Measurements from ENCODE around the gene GPRC5B. TPM values are rescaled to one million over a fixed set of nuclear protein-coding genes. Genes with fewer than 3 reads are reported as not detected.

The GPRC5B gene
- total RNA-seq, 6 donors from 2014 or later = 3.6 to 21.5 (median 5.5) TPM

DNA sequence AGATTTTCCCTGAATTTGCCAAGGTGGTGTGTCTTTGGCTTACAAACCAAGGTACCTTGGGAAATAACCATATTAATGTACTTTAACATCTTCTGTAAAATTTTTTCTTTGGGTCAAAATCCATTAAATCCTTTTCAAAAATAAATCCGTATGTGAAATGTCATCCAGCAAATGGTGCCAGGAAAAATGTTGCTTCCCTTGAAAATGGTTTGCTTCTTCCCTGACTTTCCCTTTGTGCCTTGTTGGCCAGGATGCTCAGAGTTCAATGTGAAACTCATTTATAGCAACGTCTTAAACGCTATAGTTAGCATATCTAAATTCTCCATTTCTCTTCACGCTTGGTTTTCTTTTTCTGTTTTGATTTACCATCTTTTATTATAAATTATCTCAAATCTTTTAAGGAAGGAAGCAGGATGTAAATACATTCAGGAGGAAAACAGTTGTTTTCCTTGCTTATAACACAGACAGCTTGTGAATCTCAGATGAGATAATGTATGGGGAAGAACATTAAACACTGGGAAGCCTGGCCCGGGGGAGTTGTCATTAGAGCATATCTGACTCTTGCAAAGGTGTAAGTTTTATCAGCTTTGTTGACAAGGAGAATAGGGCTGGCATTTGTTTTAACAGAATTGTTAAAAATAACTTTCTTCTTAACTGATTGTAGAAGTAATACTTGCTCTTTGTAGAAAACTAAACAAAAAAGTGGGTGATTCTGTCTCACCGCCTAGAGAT, 42.1 kb downstream of the GPRC5B start:
- WGBS, 2 donors = 60 to 68% methylated on average over 6 of the region's 6 CpGs
- no peak overlapping the region for H3K27ac ChIP-seq
- H3K27me3 ChIP-seq = no peaks in the 10 kb centered on the region
- H3K9me3 ChIP-seq = no peaks in the 10 kb centered on the region
- ATAC-seq (ENCODE audit: low FRiP score in 2 of 2) (no peak), DNase-seq (no peak)
- no peak for TF ChIP-seq EP300 (IDR thresholded peaks at IDR 0.05)
- TF ChIP-seq, protein P1, sequence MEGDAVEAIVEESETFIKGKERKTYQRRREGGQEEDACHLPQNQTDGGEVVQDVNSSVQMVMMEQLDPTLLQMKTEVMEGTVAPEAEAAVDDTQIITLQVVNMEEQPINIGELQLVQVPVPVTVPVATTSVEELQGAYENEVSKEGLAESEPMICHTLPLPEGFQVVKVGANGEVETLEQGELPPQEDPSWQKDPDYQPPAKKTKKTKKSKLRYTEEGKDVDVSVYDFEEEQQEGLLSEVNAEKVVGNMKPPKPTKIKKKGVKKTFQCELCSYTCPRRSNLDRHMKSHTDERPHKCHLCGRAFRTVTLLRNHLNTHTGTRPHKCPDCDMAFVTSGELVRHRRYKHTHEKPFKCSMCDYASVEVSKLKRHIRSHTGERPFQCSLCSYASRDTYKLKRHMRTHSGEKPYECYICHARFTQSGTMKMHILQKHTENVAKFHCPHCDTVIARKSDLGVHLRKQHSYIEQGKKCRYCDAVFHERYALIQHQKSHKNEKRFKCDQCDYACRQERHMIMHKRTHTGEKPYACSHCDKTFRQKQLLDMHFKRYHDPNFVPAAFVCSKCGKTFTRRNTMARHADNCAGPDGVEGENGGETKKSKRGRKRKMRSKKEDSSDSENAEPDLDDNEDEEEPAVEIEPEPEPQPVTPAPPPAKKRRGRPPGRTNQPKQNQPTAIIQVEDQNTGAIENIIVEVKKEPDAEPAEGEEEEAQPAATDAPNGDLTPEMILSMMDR (IDR thresholded peaks at IDR 0.05) = no peak
- TF ChIP-seq POLR2AphosphoS5 (IDR thresholded peaks at IDR 0.05) = no peak
- TF ChIP-seq POLR2A (IDR thresholded peaks at IDR 0.05) = no peak
- H3K4me1 ChIP-seq = no peaks in the 10 kb centered on the region
- H3K4me3 ChIP-seq = no peak overlapping the region
- no peaks in the 10 kb centered on the region for H3K36me3 ChIP-seq

DNA sequence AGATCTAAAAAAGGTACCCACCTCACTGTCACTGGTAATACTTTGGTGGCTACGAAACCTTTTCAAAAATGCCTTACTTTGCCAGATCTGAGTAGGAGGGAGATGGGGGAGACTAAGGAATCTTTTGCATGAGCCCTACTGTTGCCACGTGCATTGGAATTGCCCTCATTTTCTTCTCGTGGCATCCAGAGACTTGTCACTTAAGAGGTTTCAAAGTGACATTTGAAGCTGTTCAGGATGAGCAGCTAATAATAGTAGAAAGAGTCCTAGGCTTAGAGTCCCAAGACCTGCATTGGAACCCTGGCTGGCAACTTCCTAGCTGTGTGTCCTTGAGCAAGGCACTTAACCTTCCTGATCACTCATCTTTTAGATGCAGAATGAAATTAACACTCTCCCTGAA, 43.5 kb downstream of the GPRC5B start:
- Histone ChIP-seq H3K9me3 (no peaks in the 10 kb centered on the region), H3K36me3 (no peaks in the 10 kb centered on the region), H3K4me3 (no peak overlapping the region), H3K27me3 (no peaks in the 10 kb centered on the region), H3K4me1 (no peaks in the 10 kb centered on the region), H3K27ac (no peak overlapping the region)
- no peak for ATAC-seq (ENCODE audit: low FRiP score in 2 of 2)
- TF ChIP-seq, protein P1 (IDR thresholded peaks at IDR 0.05) = no peak
- no peak for TF ChIP-seq POLR2AphosphoS5 (IDR thresholded peaks at IDR 0.05)
- no peak for TF ChIP-seq EP300 (IDR thresholded peaks at IDR 0.05)
- TF ChIP-seq POLR2A (IDR thresholded peaks at IDR 0.05) = no peak
- 60 to 80% methylated on average over 3 of the region's 3 CpGs for whole genome bisulfite sequencing, 2 donors
- no peak for DNase-seq

DNA sequence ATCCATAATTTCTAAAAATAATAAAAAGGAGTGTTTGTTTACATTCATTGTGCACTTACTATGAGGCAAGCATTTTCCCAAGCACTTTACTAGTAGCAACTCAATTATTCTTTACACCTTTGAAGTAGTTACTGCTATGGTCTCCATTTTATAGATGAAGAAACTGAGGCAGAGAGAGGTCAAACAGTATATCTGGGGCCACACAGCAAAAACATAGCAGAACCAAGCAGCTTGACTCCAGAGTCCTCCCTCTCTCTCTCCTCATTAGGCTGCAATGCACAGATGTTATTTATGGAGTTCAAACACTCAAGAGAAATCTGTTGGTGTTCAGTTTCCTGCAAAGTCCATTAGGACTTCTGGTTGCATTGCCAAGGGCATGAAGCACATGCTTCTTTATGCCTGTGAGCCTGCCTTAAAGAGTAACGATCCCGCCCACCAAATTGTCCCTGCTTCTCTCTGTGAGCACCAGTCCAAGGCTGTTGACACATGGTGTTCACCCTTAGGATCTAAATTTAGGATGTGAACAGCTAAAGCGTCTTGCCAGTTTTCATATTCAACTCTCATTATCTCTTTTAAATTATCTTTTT, 44.0 kb downstream of the GPRC5B start:
- Histone ChIP-seq H3K4me3 (no peak overlapping the region), H3K27me3 (no peaks in the 10 kb centered on the region), H3K9me3 (no peaks in the 10 kb centered on the region), H3K36me3 (no peaks in the 10 kb centered on the region), H3K4me1 (no peaks in the 10 kb centered on the region), H3K27ac (no peak overlapping the region)
- TF ChIP-seq, protein P1 (IDR thresholded peaks at IDR 0.05) = no peak
- no peak for TF ChIP-seq EP300 (IDR thresholded peaks at IDR 0.05)
- no peak for TF ChIP-seq POLR2AphosphoS5 (IDR thresholded peaks at IDR 0.05)
- TF ChIP-seq POLR2A (IDR thresholded peaks at IDR 0.05) = no peak
- no peak for ATAC-seq (ENCODE audit: low FRiP score in 2 of 2)
- DNase-seq = no peak
- 57 to 58% methylated on average over 3 of the region's 3 CpGs for WGBS, 2 donors

DNA sequence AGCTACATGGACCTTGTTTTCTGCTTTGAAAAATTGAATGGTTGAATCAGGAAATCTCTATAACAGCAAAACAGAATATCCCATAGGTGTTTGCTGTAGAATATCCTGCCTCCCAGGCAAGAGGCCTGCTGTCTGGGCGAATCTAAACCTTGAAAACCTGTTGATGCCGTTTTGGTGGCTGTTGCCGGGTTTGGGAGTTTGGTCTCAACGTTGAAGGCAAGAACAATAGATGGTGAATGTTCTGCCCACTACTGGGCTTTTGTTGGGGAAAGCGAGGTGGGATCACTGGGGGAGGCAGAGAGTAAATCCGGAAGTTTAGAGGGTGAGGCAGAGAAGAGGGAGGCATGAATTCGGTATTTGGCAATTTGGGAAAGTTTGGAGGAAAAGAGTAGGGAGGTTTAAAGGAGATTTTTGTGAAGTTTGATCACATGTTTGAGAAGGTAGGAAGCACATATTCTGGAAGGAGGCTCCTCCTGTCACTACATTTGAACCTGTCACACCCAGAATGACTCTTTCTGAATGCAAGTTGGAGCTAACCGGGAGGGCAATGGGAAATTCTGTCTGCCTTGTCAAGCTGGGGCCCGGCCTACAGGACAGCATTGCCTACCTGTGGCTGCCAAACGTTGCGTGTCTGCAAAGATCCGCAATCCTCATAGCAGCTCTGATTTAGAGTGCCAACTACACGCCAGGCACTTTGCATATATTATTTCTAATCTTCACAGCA, 46.5 kb downstream of the GPRC5B start:
- no peaks in the 10 kb centered on the region for H3K9me3 ChIP-seq
- ATAC-seq (ENCODE audit: low FRiP score in 2 of 2) (no peak), DNase-seq (no peak)
- TF ChIP-seq EP300 (IDR thresholded peaks at IDR 0.05) (no peak), POLR2A (IDR thresholded peaks at IDR 0.05) (no peak), POLR2AphosphoS5 (IDR thresholded peaks at IDR 0.05) (no peak)
- TF ChIP-seq, protein P1 (IDR thresholded peaks at IDR 0.05) = no peak
- H3K27ac ChIP-seq = no peak overlapping the region
- WGBS, 2 donors = 87 to 91% methylated on average over 11 to 13 of the region's 13 CpGs
- no peaks in the 10 kb centered on the region for H3K36me3 ChIP-seq
- H3K27me3 ChIP-seq = no peaks in the 10 kb centered on the region
- H3K4me1 ChIP-seq = no peaks in the 10 kb centered on the region
- H3K4me3 ChIP-seq = no peak overlapping the region

All from upper lobe of left lung (tissue), 6 donors.